Loucy (cell line): ENCODE measurements around the gene NAXD.

Experiments
- EZH2phosphoT487 ChIP-seq: fragments of 200-600 bp; IDR thresholded peaks from 2 replicates; pipeline ENCODE4 v1.6.1; 2018; ENCODE audit warnings: antibody characterized with exemption, mild to moderate bottlenecking, moderate library complexity, borderline replicate concordance
- TF ChIP-seq, protein P1 (sequence below): fragments of 200-600 bp; sonication (generic); conservative IDR thresholded peaks from 2 replicates; pipeline ENCODE4 v1.5.1; 2014; ENCODE audit warnings: mild to moderate bottlenecking, antibody characterized with exemption, low read length

DNA sequence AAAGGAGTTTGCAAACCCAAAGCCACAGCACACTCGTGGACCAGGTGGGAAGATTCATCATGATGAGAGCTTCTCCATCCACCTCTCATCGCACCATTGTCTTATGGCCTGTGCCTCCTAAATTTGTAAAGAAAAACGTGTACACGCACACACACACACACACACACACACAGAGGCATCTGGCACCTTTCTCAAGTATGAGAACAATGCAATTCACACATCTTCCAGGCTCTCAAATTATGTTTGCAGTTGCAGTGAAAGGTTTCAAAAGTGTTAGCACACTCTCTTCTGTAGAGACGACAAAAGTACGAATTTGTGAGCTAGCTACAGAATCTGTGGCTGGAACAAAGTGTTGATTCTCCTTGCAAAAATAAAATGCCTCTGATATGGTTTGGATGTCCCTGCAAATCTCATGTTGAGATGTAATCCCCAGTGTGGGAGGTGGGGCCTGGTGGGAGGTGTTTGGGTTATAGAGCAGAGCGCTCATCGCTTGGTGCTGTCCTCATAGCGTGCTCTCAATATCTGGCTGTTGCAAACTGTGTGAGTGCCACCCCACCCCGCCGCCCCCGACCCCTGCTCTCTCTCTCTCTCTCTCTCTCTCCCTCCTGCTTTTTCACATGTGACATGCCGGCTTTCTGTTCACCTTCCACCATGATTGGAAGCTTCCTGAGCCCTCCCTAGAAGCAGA lies 32.0 kb upstream of the NAXD start:
- TF ChIP-seq, protein P1, sequence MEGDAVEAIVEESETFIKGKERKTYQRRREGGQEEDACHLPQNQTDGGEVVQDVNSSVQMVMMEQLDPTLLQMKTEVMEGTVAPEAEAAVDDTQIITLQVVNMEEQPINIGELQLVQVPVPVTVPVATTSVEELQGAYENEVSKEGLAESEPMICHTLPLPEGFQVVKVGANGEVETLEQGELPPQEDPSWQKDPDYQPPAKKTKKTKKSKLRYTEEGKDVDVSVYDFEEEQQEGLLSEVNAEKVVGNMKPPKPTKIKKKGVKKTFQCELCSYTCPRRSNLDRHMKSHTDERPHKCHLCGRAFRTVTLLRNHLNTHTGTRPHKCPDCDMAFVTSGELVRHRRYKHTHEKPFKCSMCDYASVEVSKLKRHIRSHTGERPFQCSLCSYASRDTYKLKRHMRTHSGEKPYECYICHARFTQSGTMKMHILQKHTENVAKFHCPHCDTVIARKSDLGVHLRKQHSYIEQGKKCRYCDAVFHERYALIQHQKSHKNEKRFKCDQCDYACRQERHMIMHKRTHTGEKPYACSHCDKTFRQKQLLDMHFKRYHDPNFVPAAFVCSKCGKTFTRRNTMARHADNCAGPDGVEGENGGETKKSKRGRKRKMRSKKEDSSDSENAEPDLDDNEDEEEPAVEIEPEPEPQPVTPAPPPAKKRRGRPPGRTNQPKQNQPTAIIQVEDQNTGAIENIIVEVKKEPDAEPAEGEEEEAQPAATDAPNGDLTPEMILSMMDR: no peak
- no peak for TF ChIP-seq EZH2phosphoT487
